ENCODE data around the gene FAM50B. TPM values are rescaled to one million over a fixed set of nuclear protein-coding genes. Genes with fewer than 3 reads are reported as not detected.

The FAM50B gene
- total and polyA plus RNA-seq, 2 of the 13 experiments (the other 11 are each of a cell fraction or from before 2014, with no cell fraction given): 0.05 TPM; not detected in 1

DNA sequence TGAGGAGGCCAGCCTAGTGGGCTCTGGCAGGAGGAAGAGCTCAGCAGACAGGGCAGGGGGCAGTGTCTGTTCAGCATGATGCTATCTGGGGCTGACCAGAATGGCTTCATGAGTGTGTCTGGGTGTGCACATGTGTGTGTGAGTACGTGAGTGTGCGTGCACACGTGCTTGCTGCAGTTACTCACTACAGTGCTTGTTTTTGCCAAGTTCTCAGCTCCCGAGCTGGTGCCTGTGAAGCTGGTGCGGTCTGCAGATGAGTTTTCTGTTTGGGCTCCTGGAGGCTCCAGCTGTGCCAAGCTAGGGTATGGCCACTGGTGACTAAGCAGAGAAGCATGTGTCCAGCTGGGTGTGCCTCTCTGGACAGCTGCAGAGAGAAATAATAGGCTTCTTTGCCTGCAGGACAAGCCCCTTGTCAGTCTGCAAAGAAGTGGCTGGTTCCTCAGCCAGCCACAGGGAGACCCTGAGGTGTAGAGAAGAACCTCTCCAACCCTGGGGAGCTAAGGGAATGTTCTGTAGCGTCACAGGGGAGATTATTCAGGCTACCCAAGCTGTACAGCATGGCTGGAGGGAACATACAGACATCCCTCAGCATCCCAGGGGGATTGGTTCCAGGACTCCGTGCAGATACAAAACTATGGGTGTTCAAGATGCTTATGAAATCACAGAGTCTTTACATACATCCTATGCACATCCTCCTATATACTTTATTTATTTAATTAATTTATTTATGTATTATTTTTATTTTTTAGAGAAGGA lies 40.2 kb upstream of the FAM50B start (continued):
- TF ChIP-seq, protein P1, sequence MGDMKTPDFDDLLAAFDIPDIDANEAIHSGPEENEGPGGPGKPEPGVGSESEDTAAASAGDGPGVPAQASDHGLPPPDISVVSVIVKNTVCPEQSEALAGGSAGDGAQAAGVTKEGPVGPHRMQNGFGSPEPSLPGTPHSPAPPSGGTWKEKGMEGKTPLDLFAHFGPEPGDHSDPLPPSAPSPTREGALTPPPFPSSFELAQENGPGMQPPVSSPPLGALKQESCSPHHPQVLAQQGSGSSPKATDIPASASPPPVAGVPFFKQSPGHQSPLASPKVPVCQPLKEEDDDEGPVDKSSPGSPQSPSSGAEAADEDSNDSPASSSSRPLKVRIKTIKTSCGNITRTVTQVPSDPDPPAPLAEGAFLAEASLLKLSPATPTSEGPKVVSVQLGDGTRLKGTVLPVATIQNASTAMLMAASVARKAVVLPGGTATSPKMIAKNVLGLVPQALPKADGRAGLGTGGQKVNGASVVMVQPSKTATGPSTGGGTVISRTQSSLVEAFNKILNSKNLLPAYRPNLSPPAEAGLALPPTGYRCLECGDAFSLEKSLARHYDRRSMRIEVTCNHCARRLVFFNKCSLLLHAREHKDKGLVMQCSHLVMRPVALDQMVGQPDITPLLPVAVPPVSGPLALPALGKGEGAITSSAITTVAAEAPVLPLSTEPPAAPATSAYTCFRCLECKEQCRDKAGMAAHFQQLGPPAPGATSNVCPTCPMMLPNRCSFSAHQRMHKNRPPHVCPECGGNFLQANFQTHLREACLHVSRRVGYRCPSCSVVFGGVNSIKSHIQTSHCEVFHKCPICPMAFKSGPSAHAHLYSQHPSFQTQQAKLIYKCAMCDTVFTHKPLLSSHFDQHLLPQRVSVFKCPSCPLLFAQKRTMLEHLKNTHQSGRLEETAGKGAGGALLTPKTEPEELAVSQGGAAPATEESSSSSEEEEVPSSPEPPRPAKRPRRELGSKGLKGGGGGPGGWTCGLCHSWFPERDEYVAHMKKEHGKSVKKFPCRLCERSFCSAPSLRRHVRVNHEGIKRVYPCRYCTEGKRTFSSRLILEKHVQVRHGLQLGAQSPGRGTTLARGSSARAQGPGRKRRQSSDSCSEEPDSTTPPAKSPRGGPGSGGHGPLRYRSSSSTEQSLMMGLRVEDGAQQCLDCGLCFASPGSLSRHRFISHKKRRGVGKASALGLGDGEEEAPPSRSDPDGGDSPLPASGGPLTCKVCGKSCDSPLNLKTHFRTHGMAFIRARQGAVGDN (CRISPR knock-in tag; IDR thresholded peaks at IDR 0.05): peak; percentile 69

GRCh38 chr6:3809515-3809891 lies 39.7 kb upstream of the FAM50B start:
- in situ Hi-C loops (cut with HindIII; ENCODE audit: extremely low pct_ligation_motif_present, low pct_unique_long_range_greater_than_20kb) (no loop called here), intact Hi-C loops (cut with micrococcal nuclease; ENCODE audit: unreplicated experiment) (loop anchor here (5.0 kb wide), 1 partner anchor 57 kb away; the partner anchor contains the start of gene PXDC1)
- ChIA-PET POLR2A (interaction anchor here (0.9 to 3.5 kb wide), 6 partner anchors 12 to 104 kb away, joined by 3 to 15 read pairs (median 9); no protein-coding TSS in a partner anchor), CTCF (ENCODE audit: low intra/inter-chr PET ratio, low total read pairs) (no interaction called here)
- Histone ChIP-seq H3K4me2 (ENCODE audit: low read depth, low read length) (no peak overlapping the region), H3K27ac (ENCODE audit: extremely low read length, insufficient read depth, low read length) (no peak overlapping the region), H4K20me1 (ENCODE audit: insufficient read depth, low read length) (no peaks in the 10 kb centered on the region), H3K9me3 (ENCODE audit: low read length) (no peaks in the 10 kb centered on the region), H3K36me3 (replicated peaks in 1 of 2; ENCODE audit: control insufficient read depth in 1 of 2, insufficient read depth in 2 of 2, low read length in 2 of 2) (no peaks in the 10 kb centered on the region), H3K4me3 (replicated peaks in 1 of 3; ENCODE audit: insufficient read depth in 1 of 3, low read depth in 2 of 3, low read length in 3 of 3) (no peak overlapping the region), H3K4me1 (ENCODE audit: insufficient read depth, low read length) (peaks cover 66% of the 10 kb centered on the region), H2AFZ (ENCODE audit: low read length) (no peak overlapping the region), H3K9ac (ENCODE audit: insufficient read depth, low read depth, low read length) (no peak overlapping the region), H3K27me3 (ENCODE audit: control insufficient read depth in 1 of 2, insufficient read depth in 2 of 2, low read length in 2 of 2) (no peaks in the 10 kb centered on the region), H3K79me2 (ENCODE audit: insufficient read depth, low read length) (no peaks in the 10 kb centered on the region)
- FAIRE-seq (no peak), DNase-seq (ENCODE audit: low spot score) (no peak), ATAC-seq (no peak)
- no peak for TF ChIP-seq TRIM24 (CRISPR knock-in tag; IDR thresholded peaks at IDR 0.05)
- TF ChIP-seq ZNF121 (CRISPR knock-in tag; IDR thresholded peaks at IDR 0.05): peak; percentile 85
- no peak for TF ChIP-seq ZNF670 (CRISPR knock-in tag; IDR thresholded peaks at IDR 0.05; ENCODE audit: borderline replicate concordance)
- BruUV-seq (replicated peaks): no TSS peak
- 100% methylated on average over 1 of the region's 1 CpG for WGBS (ENCODE audit: low lambda C conversion rate)

All from HepG2 (cell line).